Measurements from ENCODE around the gene CRY2.
A peak's percentile ranks its signal among the peaks of the same experiment; 100 is the strongest.

The CRY2 gene

DNA sequence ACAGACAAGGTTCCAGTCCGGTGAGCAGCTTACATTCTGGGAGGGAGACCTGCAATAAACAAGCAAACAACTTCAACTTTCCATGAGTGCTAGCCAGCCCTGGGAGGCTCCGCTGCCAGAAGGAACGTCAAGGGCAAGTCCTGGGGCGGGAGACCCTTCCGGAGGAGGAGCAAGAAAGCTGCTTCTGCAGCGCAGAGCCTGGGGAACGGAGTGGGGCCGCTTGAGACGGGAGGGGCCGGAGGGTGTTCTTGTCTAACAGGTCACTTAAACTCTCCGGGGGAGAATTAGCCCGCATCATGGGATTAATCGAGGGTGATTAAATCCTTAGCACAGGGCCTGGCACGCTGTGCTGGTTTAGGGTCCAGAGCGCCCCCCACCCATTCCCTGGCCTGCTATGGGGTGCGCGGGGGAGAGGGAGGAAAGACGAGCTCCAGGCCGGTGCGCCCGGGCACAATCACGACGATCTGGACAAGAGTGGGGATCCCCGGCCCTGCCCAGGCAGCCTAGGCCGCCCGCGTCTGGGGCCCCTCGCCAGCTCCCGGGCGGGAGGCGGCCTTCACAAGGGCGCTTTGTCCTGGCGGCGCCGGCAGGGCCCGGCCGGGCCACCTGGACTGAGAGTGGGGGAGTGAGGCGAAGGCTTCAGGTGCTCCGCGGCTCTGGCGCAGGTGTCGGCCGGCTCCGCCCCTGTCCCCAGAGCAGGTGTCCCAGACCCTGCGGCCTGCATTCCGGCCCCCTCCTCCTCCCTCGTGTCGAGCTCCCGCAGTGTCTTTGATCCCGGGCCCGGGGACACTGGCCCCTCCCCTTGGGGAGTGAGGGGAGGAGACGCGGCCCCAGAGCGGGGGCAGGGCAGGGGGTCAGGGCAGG lies 74.5 kb downstream of the CRY2 start:
- DNase-seq (ENCODE audit: low read depth), result peak; percentile 5
- peak overlapping the region; percentile 29 for H3K4me3 ChIP-seq (ENCODE audit: low read length)
- TF ChIP-seq CTCF (conservative IDR thresholded peaks at IDR 0.05; ENCODE audit: low read depth, low read length), result no peak

GRCh38 chr11:45922425-45923082 lies 75.3 kb downstream of the CRY2 start, which contains the start of gene LARGE2:
Gene LARGE2 (plus strand): TSS chr11:45922656. CDS start chr11:45922883, 227 bp downstream.
- H3K4me3 ChIP-seq (ENCODE audit: low read length), result peak within 1 kb of the TSS; percentile 29
- no peak for DNase-seq (ENCODE audit: low read depth)
- no peak for TF ChIP-seq CTCF (conservative IDR thresholded peaks at IDR 0.05; ENCODE audit: low read depth, low read length)

DNA sequence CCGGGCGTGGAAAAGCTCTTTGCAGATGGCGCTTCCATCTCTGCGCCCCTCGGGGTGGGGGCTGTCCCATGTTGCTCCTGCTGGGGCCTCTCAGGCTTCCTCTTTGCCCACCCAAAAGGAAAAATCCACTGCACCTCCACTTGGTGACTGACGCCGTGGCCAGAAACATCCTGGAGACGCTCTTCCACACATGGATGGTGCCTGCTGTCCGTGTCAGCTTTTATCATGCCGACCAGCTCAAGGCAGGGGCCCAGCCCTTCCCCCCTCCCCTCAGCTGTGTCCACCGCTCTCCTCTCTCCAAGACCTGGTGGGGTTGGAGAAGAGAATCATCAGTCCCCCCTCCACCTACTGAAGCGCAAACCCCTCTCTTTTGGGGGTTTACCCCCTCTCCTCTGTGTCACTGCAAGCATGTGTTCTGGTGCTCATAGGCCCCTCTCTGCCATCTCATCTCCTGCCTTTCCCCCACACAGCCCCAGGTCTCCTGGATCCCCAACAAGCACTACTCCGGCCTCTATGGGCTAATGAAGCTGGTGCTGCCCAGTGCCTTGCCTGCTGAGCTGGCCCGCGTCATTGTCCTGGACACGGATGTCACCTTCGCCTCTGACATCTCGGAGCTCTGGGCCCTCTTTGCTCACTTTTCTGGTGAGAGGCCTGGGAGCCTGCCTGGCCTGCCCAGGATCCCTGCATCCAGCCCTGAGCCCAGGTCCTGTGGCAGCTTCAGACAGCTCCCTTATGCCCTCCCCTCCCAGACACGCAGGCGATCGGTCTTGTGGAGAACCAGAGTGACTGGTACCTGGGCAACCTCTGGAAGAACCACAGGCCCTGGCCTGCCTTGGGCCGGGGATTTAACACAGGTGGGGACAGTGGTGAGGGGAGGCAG lies 77.0 kb downstream of the CRY2 start:
- no peak for DNase-seq (ENCODE audit: low read depth)
- H3K4me3 ChIP-seq (ENCODE audit: low read length), result no peak overlapping the region
- TF ChIP-seq CTCF (conservative IDR thresholded peaks at IDR 0.05; ENCODE audit: low read depth, low read length), result no peak

DNA sequence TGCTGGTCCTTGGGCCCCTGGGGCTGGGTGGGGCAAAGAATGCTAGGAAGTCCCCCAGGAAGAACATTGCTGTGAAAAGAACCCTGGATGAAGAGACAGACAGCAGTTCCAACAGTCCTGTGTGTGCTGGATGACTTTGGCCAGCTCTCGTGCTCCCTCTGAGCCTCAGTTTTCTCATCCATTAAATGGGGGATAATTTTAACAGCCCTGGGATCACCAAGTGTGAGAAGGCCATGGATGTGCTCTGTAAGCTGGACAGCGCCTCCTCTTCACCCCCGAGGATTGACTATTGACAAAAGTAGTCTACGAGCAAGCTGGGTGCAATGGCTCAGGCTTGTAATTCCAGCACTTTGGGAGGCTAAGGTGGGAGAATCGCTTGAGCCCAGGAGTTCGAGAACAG lies 77.7 kb downstream of the CRY2 start:
- TF ChIP-seq CTCF (conservative IDR thresholded peaks at IDR 0.05; ENCODE audit: low read depth, low read length), result no peak
- DNase-seq (ENCODE audit: low read depth), result no peak
- no peak overlapping the region for H3K4me3 ChIP-seq (ENCODE audit: low read length)

- H3K4me3 ChIP-seq (ENCODE audit: low read length), result no peak overlapping the region
- DNase-seq (ENCODE audit: low read depth), result no peak
- TF ChIP-seq CTCF (conservative IDR thresholded peaks at IDR 0.05; ENCODE audit: low read depth, low read length), result no peak
Observed at GRCh38 chr11:45925550-45925949, 78.3 kb downstream of the CRY2 start.

DNA sequence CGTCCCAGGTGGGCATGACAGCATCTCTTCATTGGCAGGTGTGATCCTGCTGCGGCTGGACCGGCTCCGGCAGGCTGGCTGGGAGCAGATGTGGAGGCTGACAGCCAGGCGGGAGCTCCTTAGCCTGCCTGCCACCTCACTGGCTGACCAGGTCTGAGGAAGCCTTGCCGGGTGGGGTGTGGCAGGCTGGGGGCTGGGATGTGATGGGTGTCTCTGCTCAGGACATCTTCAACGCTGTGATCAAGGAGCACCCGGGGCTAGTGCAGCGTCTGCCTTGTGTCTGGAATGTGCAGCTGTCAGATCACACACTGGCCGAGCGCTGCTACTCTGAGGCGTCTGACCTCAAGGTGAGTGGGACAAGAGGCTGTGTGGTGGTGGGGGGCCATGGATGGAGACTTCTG lies 78.7 kb downstream of the CRY2 start:
- no peak for DNase-seq (ENCODE audit: low read depth)

More for the DNA sequence above, 78.7 kb downstream of the CRY2 start:
- TF ChIP-seq CTCF (conservative IDR thresholded peaks at IDR 0.05; ENCODE audit: low read depth, low read length), result no peak
- H3K4me3 ChIP-seq (ENCODE audit: low read length), result no peak overlapping the region

Measured in retinal pigment epithelial cell (primary cell).